HepG2 (cell line): ENCODE data around the gene TSGA10IP. TPM values are rescaled to one million over a fixed set of nuclear protein-coding genes. Genes with fewer than 3 reads are reported as not detected.
A peak's percentile ranks its signal among the peaks of the same experiment; 100 is the strongest.

ENCODE experiments used
- ATAC-seq: fragments of 200-7000 bp; cut with Tn5 transposase; 3 replicates; pipeline ENCODE4 v1.9.1; 2020; ENCODE audit warnings: mild to moderate bottlenecking, moderate library complexity
- BruUV-seq: library from RNA; stranded (reverse); fragments of 400-500 nt; replicated peaks from 2 replicates; lab custom pipeline; 2021; lab: Mats Ljungman, UMichigan
- CTCF ChIA-PET: fragments of 300-600 bp; formaldehyde crosslinking; extraction: SDS; loops from one replicate; lab custom pipeline; 2021; ENCODE audit warnings: low total read pairs, inconsistent platforms, low intra/inter-chr PET ratio; lab: Yijun Ruan, JAX
- POLR2A ChIA-PET: fragments of 350-600 bp; sonication (Branson Sonifier 250); formaldehyde crosslinking; loops from one replicate; lab custom pipeline; 2020; ENCODE audit warnings: antibody characterized with exemption, inconsistent platforms; lab: Yijun Ruan, JAX
- DNase-seq: peaks from one replicate; pipeline ENCODE4 v3.0.0-alpha.2; 2015; ENCODE audit warnings: low spot score
- FAIRE-seq: peaks from 3 replicates; lab custom pipeline; 2011; peaks lifted over from hg19 to GRCh38; lab: Jason Lieb, UNC
- H2AFZ ChIP-seq: one replicate; pipeline ENCODE4 v1.6.1; 2011; ENCODE audit warnings: low read length, inconsistent platforms
- H3K27ac ChIP-seq: fragments of 300-600 bp; 3 replicates; pipeline ENCODE4 v1.8.0; 2011; ENCODE audit warnings: mixed run types, mild to moderate bottlenecking, mixed read lengths, low read length, inconsistent platforms; ENCODE audit not compliant: insufficient read depth; ENCODE audit errors: extremely low read length
- H3K27me3 ChIP-seq, 2 experiments: fragments of 200-600 bp in 1 of 2; 2 replicates in 1 of 2; 3 replicates in 1 of 2; pipeline versions ENCODE4 v1.6.0 to v1.8.0; 2011; ENCODE audit warnings: low read length in 2 of 2, mild to moderate bottlenecking in 2 of 2, moderate library complexity in 2 of 2, inconsistent platforms in 1 of 2; ENCODE audit not compliant: insufficient read depth in 2 of 2, control insufficient read depth in 1 of 2
- H3K36me3 ChIP-seq, 2 experiments: fragments of 200-600 bp in 1 of 2; replicated peaks in 1 of 2; 2 replicates in 1 of 2; 3 replicates in 1 of 2; pipeline versions ENCODE4 v1.5.1 to v1.8.0; 2011; ENCODE audit warnings: low read length in 2 of 2, inconsistent platforms in 1 of 2; ENCODE audit not compliant: insufficient read depth in 2 of 2, control insufficient read depth in 1 of 2
- H3K4me1 ChIP-seq: 2 replicates; pipeline ENCODE4 v1.5.1; 2012; ENCODE audit warnings: low read length, inconsistent platforms; ENCODE audit not compliant: insufficient read depth
- H3K4me2 ChIP-seq: 2 replicates; pipeline ENCODE4 v1.6.0; 2011; ENCODE audit warnings: low read depth, low read length, inconsistent platforms
- H3K4me3 ChIP-seq, 3 experiments: fragments of 200-600 bp in 1 of 3; sonication (generic), shearing (Covaris generic) in 1 of 3; replicated peaks in 1 of 3; 2 replicates each; pipeline ENCODE4 v1.5.1; 2011 to 2016; ENCODE audit warnings: low read length in 3 of 3, inconsistent platforms in 2 of 3, low read depth in 2 of 3, mild to moderate bottlenecking in 2 of 3, control low read depth in 1 of 3, mixed read lengths in 1 of 3; ENCODE audit not compliant: insufficient read depth in 1 of 3
- H3K79me2 ChIP-seq: one replicate; pipeline ENCODE4 v1.6.1; 2011; ENCODE audit warnings: low read length, inconsistent platforms; ENCODE audit not compliant: insufficient read depth
- H3K9ac ChIP-seq: 2 replicates; pipeline ENCODE4 v1.6.0; 2011; ENCODE audit warnings: mild to moderate bottlenecking, low read depth, low read length, inconsistent platforms; ENCODE audit not compliant: insufficient read depth
- H3K9me3 ChIP-seq: 2 replicates; pipeline ENCODE4 v1.5.1; 2012; ENCODE audit warnings: mild to moderate bottlenecking, low read length
- H4K20me1 ChIP-seq: 2 replicates; pipeline ENCODE4 v1.6.0; 2011; ENCODE audit warnings: inconsistent platforms, mild to moderate bottlenecking, low read length, moderate library complexity; ENCODE audit not compliant: insufficient read depth
- AGO2 ChIP-seq: fragments of 200-400 bp; formaldehyde crosslinking; optimal IDR thresholded peaks from 2 replicates; pipeline ENCODE3; 2017; ENCODE audit warnings: mild to moderate bottlenecking, low read depth, low read length, moderate library complexity
- KDM2A ChIP-seq: sonication (generic); formaldehyde crosslinking; IDR thresholded peaks from 2 replicates; pipeline ENCODE4 v1.4.0; 2020; ENCODE audit warnings: low read depth, missing genetic modification reagents, borderline replicate concordance
- SOX5 ChIP-seq: IDR thresholded peaks from 2 replicates; pipeline ENCODE4 v1.6.1; 2016; ENCODE audit warnings: borderline replicate concordance
- THYN1 ChIP-seq: sonication (generic); formaldehyde crosslinking; IDR thresholded peaks from 2 replicates; pipeline ENCODE4 v1.8.1; 2023; ENCODE audit warnings: low read depth, mild to moderate bottlenecking, moderate library complexity, missing genetic modification reagents, borderline replicate concordance
- WGBS: methylation state at CpG from one replicate; pipeline ENCODE4 v1.1.6; 2017; ENCODE audit warnings: low lambda C conversion rate; 5-methylcytosine and 5-hydroxymethylcytosine counted together
- in situ Hi-C: cut with HindIII; loops from 2 replicates; pipeline ENCODE4 v1.10.0; 2017; ENCODE audit warnings: low pct_unique_long_range_greater_than_20kb; ENCODE audit not compliant: extremely low pct_ligation_motif_present
- intact Hi-C: fragments of 100-400 bp; cut with micrococcal nuclease; formaldehyde crosslinking; loops from one replicate; pipeline ENCODE4 v1.10.0; 2022; ENCODE audit not compliant: unreplicated experiment
- polyA plus RNA-seq, 8 experiments: library from polyadenylated mRNA; depleted of rRNA in 3 of 8; stranded (reverse) in 7 of 8; unstranded in 1 of 8; fragments of >200 nt; fragmentation: Illumina TruSeq in 4 of 8; extraction: Trizol in 4 of 8; gene quantifications; 2 replicates each; pipeline versions ENCODE4 v1.2.1 to v1.2.3, GENCODE V29; 2011 to 2016; ENCODE audit warnings: low read depth in 4 of 8, missing spikeins in 1 of 8, mixed read lengths in 1 of 8; ENCODE audit not compliant: insufficient read depth in 1 of 8
- total RNA-seq, 5 experiments: library from RNA; depleted of rRNA; stranded (reverse); fragments of >200 nt; fragmentation: Illumina TruSeq; extraction: Trizol; gene quantifications; 2 replicates each; pipeline ENCODE4 v1.2.3, GENCODE V29; 2016; ENCODE audit warnings: low read depth in 1 of 5
- TF ChIP-seq, protein P1 (sequence below): IDR thresholded peaks from 2 replicates; pipeline ENCODE4 v1.6.1; 2016; ENCODE audit warnings: mild to moderate bottlenecking
- TF ChIP-seq, protein P2 (sequence below): sonication (generic); formaldehyde crosslinking; IDR thresholded peaks from 2 replicates; pipeline ENCODE4 v1.5.1; 2020; ENCODE audit warnings: mild to moderate bottlenecking, moderate library complexity, missing genetic modification reagents

Gene TSGA10IP
- total and polyA plus RNA-seq, 2 of the 13 experiments (the other 11 are each of a cell fraction or from before 2014, with no cell fraction given), result not detected

DNA sequence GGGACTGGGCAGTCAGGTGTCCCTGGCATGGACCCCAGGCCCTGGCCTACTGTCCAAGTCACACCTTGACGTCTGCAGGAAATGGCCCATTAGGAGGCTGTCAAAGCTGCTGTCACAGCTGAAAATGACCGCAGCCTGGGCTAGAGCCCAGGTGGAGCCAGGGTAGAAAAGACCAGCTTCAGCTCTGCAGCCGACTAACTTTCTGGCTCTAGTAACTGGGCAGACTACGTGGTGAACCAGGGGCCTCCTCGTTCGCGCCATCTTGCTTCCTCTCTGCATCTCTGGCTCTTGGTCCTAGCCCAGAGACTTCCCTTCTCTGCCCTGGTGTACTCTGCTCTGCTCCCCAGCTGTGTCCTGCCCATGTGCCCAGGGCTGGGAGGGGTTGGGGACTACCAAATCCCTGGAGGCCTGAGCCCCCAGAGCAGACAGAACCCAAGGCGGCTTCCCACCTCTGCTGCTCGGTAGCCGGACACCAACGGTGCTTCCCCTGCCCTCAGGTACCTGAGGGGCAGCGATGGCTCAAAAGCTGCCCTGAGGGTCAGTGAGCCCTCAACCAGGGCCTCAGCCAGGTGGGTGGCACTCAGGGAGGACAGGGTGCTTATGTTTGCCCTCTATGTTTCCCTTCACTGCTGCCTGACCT is 35.9 kb downstream of the TSGA10IP start:
- ATAC-seq (no peak), DNase-seq (no peak), FAIRE-seq (no peak)
- Histone ChIP-seq H2AFZ (no peak overlapping the region), H3K9me3 (no peaks in the 10 kb centered on the region), H3K27ac (no peak overlapping the region), H3K9ac (no peak overlapping the region), H3K27me3 (no peaks in the 10 kb centered on the region; a peak in 1 of 5 replicates), H3K36me3 (peaks cover 5 to 18% of the 10 kb centered on the region in 2 experiments; a peak in 3 of 5 replicates), H3K79me2 (no peaks in the 10 kb centered on the region), H4K20me1 (no peaks in the 10 kb centered on the region), H3K4me1 (peaks cover 15% of the 10 kb centered on the region), H3K4me3 (no peak overlapping the region), H3K4me2 (no peak overlapping the region)
- WGBS, result 85% methylated on average over 11 of the region's 12 CpGs
- peak; percentile 10; the same call in 1 of the 2 replicates for TF ChIP-seq KDM2A (CRISPR knock-in tag)
- TF ChIP-seq, protein P1, sequence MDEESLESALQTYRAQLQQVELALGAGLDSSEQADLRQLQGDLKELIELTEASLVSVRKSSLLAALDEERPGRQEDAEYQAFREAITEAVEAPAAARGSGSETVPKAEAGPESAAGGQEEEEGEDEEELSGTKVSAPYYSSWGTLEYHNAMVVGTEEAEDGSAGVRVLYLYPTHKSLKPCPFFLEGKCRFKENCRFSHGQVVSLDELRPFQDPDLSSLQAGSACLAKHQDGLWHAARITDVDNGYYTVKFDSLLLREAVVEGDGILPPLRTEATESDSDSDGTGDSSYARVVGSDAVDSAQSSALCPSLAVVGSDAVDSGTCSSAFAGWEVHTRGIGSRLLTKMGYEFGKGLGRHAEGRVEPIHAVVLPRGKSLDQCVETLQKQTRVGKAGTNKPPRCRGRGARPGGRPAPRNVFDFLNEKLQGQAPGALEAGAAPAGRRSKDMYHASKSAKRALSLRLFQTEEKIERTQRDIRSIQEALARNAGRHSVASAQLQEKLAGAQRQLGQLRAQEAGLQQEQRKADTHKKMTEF (CRISPR knock-in tag), result no peak
- no peak for TF ChIP-seq SOX5 (CRISPR knock-in tag)
- TF ChIP-seq, protein P2, sequence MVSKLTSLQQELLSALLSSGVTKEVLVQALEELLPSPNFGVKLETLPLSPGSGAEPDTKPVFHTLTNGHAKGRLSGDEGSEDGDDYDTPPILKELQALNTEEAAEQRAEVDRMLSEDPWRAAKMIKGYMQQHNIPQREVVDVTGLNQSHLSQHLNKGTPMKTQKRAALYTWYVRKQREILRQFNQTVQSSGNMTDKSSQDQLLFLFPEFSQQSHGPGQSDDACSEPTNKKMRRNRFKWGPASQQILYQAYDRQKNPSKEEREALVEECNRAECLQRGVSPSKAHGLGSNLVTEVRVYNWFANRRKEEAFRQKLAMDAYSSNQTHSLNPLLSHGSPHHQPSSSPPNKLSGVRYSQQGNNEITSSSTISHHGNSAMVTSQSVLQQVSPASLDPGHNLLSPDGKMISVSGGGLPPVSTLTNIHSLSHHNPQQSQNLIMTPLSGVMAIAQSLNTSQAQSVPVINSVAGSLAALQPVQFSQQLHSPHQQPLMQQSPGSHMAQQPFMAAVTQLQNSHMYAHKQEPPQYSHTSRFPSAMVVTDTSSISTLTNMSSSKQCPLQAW (CRISPR knock-in tag), result no peak
- no peak for TF ChIP-seq THYN1 (CRISPR knock-in tag)
- TF ChIP-seq AGO2, result peak; percentile 47
- ChIA-PET POLR2A (no interaction called here), CTCF (interaction anchor here (0.8 kb wide), 1 partner anchor 8 kb away, joined by 7 read pairs; no protein-coding TSS in a partner anchor)
- no TSS peak for BruUV-seq
- in situ Hi-C loops, result loop anchor here (10.0 kb wide), 1 partner anchor 266 kb away; the partner anchor contains the start of gene KAT5
- intact Hi-C loops, result no loop called here
